ENCODE data around the gene GRHL3.

Gene GRHL3

DNA sequence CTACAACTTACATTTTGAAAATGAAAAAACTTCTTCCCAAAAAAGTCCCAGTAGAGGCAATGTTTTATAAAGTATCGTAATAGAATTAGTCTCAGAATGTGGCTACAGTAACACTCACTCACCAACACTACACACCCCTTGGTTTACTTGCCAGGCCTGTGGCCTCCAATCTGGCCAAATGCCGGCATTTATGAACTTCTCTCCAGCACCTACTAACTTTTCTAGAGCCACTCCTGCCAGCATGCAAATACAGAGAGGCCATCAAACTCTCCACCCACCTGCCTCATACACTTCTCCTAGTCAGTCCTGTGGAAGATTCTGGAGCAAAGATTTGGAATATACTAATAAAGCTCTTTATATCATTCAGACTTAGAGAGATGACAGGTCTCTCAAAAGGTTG is 62.1 kb downstream of the GRHL3 start:
- Histone ChIP-seq H3K27ac (ENCODE audit: low read length) (no peak overlapping the region), H3K27me3 (ENCODE audit: low read depth, low read length) (no peaks in the 10 kb centered on the region), H3K4me1 (ENCODE audit: control insufficient read depth in 1 of 2, insufficient read depth in 2 of 2, low read length in 2 of 2) (no peaks in the 10 kb centered on the region), H3K9me3 (ENCODE audit: control insufficient read depth in 1 of 2, low read length in 2 of 2) (no peaks in the 10 kb centered on the region), H3K36me3 (ENCODE audit: control insufficient read depth in 1 of 2, insufficient read depth in 2 of 2, low read length in 2 of 2) (peaks cover 0 to 21% of the 10 kb centered on the region in 2 donors), H3K4me3 (ENCODE audit: low read depth in 1 of 2, low read length in 2 of 2) (no peak overlapping the region)

DNA sequence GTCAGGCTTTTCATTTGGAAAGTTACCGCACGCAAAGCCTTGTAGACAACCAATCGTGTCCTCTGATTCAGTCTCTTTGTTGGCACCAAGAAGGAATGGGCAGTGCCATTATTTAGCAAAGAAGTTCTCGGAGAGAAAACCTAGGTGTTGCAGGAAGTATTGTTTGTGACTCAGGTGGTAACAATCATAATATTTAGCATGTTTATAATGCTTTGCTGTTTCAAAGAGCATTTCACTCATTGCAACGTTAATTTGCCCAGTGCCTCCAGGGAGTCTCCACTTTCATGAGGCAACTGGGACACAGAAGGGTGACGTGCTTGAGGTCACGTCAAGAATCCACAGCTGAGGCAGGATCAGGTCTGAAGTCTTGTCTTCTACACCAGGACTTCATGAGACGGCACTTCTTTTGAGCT is 63.0 kb downstream of the GRHL3 start:
- no peak overlapping the region for H3K27ac ChIP-seq (ENCODE audit: low read length)
- H3K36me3 ChIP-seq (ENCODE audit: control insufficient read depth in 1 of 2, insufficient read depth in 2 of 2, low read length in 2 of 2): peaks cover 0 to 21% of the 10 kb centered on the region in 2 donors
- H3K4me1 ChIP-seq (ENCODE audit: control insufficient read depth in 1 of 2, insufficient read depth in 2 of 2, low read length in 2 of 2): no peaks in the 10 kb centered on the region

DNA sequence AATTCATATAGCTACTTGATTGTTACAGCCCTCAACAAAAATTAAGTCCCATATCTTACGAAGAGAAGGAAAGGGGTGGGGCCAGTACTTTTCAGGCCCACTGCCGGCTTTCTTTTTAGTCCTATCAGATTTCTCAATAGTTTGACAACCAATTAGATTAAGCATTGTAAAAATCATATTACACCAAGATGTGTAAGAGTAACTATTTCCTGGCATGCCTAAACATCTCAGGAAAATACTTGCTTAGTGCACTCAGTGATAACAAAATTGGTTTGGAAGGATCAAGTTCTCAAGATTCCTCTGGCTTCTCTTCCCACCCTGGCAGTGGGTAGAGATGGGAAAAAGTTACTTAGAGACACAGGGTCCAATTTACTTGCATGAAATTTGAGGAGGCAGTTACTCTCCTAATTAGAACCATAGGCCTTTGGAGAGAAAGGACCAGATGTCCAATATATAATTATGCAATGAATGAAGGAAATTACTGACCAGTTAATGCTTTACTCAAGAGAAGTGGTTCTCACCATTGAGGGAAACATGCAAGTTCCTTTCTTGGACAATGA is 64.3 kb downstream of the GRHL3 start:
- no peaks in the 10 kb centered on the region for H3K27me3 ChIP-seq (ENCODE audit: low read depth, low read length)
- no peaks in the 10 kb centered on the region for H3K4me1 ChIP-seq (ENCODE audit: control insufficient read depth in 1 of 2, insufficient read depth in 2 of 2, low read length in 2 of 2)
- H3K4me3 ChIP-seq (ENCODE audit: low read depth in 1 of 2, low read length in 2 of 2): no peak overlapping the region
- H3K36me3 ChIP-seq (ENCODE audit: control insufficient read depth in 1 of 2, insufficient read depth in 2 of 2, low read length in 2 of 2): peaks cover 0 to 21% of the 10 kb centered on the region in 2 donors
- H3K27ac ChIP-seq (ENCODE audit: low read length): no peak overlapping the region
- H3K9me3 ChIP-seq (ENCODE audit: control insufficient read depth in 1 of 2, low read length in 2 of 2): no peaks in the 10 kb centered on the region

More for the DNA sequence above, 63.0 kb downstream of the GRHL3 start:
- Histone ChIP-seq H3K9me3 (ENCODE audit: control insufficient read depth in 1 of 2, low read length in 2 of 2) (no peaks in the 10 kb centered on the region), H3K4me3 (ENCODE audit: low read depth in 1 of 2, low read length in 2 of 2) (no peak overlapping the region), H3K27me3 (ENCODE audit: low read depth, low read length) (no peaks in the 10 kb centered on the region)

DNA sequence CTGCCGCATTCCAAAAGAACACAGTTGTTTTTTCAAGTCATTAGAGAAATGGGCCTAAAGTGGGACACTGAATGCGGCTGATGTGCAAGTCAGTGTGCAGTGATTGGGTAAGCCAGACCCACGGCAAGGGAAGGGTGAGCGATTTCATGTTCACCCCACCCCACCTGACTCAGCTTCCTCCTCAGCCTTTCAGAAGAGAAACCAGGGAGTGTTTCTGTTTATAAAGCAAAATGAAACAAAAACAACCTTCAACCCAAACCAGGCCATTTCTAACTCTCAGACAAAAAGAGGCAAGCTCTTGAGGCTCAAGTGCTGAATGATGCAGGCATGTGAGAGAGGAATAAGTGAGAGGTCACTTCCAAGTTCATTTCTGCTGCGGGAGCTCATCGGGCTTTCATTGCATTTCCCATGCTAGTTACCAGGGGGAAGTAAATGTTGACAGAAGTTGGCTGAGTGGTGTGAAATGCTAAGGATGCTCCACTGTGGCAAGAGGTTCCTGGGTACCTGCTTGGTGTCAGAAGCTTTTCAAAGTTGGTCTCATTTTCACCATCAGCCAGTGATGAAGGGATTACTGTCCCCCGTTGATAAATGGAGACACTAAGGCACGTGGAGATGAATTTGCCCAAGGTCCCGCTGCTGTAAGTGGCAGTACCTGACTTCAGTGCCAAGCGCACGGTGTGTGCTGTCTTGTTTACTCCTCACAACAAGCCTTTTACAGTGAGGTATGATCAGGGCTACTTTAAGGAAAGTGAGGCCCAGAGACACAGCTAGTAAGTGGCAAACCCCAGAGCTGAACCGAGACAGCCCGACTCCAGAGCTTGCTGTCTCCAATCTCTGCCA is 65.3 kb downstream of the GRHL3 start:
- Histone ChIP-seq H3K27me3 (ENCODE audit: low read depth, low read length) (no peaks in the 10 kb centered on the region), H3K4me3 (ENCODE audit: low read depth in 1 of 2, low read length in 2 of 2) (no peak overlapping the region), H3K36me3 (ENCODE audit: control insufficient read depth in 1 of 2, insufficient read depth in 2 of 2, low read length in 2 of 2) (peaks cover 0 to 12% of the 10 kb centered on the region in 2 donors), H3K9me3 (ENCODE audit: control insufficient read depth in 1 of 2, low read length in 2 of 2) (no peaks in the 10 kb centered on the region), H3K4me1 (ENCODE audit: control insufficient read depth in 1 of 2, insufficient read depth in 2 of 2, low read length in 2 of 2) (no peaks in the 10 kb centered on the region), H3K27ac (ENCODE audit: low read length) (no peak overlapping the region)

DNA sequence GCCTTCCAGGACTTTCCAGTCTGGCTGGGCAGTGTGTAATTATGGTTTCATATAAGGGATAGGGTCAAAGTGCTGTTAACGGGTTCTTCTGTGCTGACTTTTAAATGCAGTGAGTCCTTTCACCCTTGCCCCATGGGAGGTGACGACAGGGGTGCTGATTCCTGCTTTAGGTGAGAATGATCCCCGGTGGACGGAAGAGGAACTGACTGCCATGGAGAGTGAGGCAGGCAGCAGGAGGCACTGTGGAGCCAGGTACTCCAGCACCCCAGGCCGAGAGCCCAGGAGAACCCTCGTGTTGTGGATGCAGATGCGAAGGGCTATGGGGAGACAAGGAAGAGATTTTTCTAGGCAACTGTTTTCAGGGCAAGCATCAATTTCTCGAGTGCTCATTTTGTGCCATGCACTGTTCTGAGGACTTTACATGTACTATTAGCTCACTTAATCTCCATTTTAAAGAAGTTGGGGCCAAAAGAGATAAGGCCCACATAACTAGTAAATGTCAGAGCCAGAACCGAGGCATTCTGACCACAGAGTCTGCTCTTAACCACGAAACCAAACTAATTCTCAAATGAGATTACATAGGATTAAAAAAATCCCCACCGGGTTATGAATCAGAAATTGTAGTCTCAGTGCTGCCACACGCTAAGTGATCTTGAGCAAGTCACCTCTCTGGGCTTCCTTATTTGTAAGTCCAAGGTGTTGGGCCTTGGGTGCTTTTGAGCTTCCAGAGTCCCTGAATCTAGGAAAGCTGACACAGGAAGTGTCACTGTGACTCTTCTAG is 66.2 kb downstream of the GRHL3 start:
- Histone ChIP-seq H3K4me1 (ENCODE audit: control insufficient read depth in 1 of 2, insufficient read depth in 2 of 2, low read length in 2 of 2) (no peaks in the 10 kb centered on the region), H3K36me3 (ENCODE audit: control insufficient read depth in 1 of 2, insufficient read depth in 2 of 2, low read length in 2 of 2) (peaks cover 0 to 13% of the 10 kb centered on the region in 2 donors), H3K9me3 (ENCODE audit: control insufficient read depth in 1 of 2, low read length in 2 of 2) (no peaks in the 10 kb centered on the region), H3K4me3 (ENCODE audit: low read depth in 1 of 2, low read length in 2 of 2) (no peak overlapping the region), H3K27ac (ENCODE audit: low read length) (no peak overlapping the region), H3K27me3 (ENCODE audit: low read depth, low read length) (no peaks in the 10 kb centered on the region)

GRCh38 chr1:24386241-24386640 is 67.1 kb downstream of the GRHL3 start:
- Histone ChIP-seq H3K27ac (ENCODE audit: low read length) (no peak overlapping the region), H3K4me3 (ENCODE audit: low read depth in 1 of 2, low read length in 2 of 2) (no peak overlapping the region), H3K36me3 (ENCODE audit: control insufficient read depth in 1 of 2, insufficient read depth in 2 of 2, low read length in 2 of 2) (peaks cover 0 to 13% of the 10 kb centered on the region in 2 donors), H3K27me3 (ENCODE audit: low read depth, low read length) (no peaks in the 10 kb centered on the region), H3K9me3 (ENCODE audit: control insufficient read depth in 1 of 2, low read length in 2 of 2) (no peaks in the 10 kb centered on the region), H3K4me1 (ENCODE audit: control insufficient read depth in 1 of 2, insufficient read depth in 2 of 2, low read length in 2 of 2) (peaks cover 0 to 4% of the 10 kb centered on the region in 2 donors)

DNA sequence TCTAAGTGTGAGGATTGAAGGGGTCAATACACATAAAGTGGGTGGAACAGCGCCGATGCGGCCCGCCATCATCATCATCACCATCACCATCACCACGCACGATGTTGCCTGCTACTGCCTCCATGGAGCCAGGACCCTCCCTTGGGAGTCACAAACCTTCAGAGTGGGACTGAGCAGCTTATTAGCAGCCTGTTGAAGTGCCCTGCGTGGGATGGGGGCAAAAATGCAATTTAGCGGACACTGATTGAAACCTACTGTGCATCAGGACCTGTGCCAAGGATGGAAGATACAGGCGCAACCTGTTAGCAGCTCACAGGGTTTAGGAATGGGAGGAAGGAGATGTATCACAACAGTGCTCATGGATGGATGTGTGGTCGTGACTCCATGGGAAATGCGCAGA is 67.8 kb downstream of the GRHL3 start:
- H3K4me1 ChIP-seq (ENCODE audit: control insufficient read depth in 1 of 2, insufficient read depth in 2 of 2, low read length in 2 of 2): peaks cover 0 to 4% of the 10 kb centered on the region in 2 donors

GRCh38 chr1:24387636-24388175 is 68.5 kb downstream of the GRHL3 start:
- Histone ChIP-seq H3K4me1 (ENCODE audit: control insufficient read depth in 1 of 2, insufficient read depth in 2 of 2, low read length in 2 of 2) (peaks cover 0 to 4% of the 10 kb centered on the region in 2 donors), H3K27me3 (ENCODE audit: low read depth, low read length) (no peaks in the 10 kb centered on the region), H3K27ac (ENCODE audit: low read length) (no peak overlapping the region), H3K4me3 (ENCODE audit: low read depth in 1 of 2, low read length in 2 of 2) (no peak overlapping the region), H3K36me3 (ENCODE audit: control insufficient read depth in 1 of 2, insufficient read depth in 2 of 2, low read length in 2 of 2) (peaks cover 0 to 3% of the 10 kb centered on the region in 2 donors), H3K9me3 (ENCODE audit: control insufficient read depth in 1 of 2, low read length in 2 of 2) (no peaks in the 10 kb centered on the region)

More for the DNA sequence above, 67.8 kb downstream of the GRHL3 start:
- H3K4me3 ChIP-seq (ENCODE audit: low read depth in 1 of 2, low read length in 2 of 2): no peak overlapping the region
- no peaks in the 10 kb centered on the region for H3K9me3 ChIP-seq (ENCODE audit: control insufficient read depth in 1 of 2, low read length in 2 of 2)
- H3K27ac ChIP-seq (ENCODE audit: low read length): no peak overlapping the region
- peaks cover 0 to 9% of the 10 kb centered on the region in 2 donors for H3K36me3 ChIP-seq (ENCODE audit: control insufficient read depth in 1 of 2, insufficient read depth in 2 of 2, low read length in 2 of 2)
- H3K27me3 ChIP-seq (ENCODE audit: low read depth, low read length): no peaks in the 10 kb centered on the region

DNA sequence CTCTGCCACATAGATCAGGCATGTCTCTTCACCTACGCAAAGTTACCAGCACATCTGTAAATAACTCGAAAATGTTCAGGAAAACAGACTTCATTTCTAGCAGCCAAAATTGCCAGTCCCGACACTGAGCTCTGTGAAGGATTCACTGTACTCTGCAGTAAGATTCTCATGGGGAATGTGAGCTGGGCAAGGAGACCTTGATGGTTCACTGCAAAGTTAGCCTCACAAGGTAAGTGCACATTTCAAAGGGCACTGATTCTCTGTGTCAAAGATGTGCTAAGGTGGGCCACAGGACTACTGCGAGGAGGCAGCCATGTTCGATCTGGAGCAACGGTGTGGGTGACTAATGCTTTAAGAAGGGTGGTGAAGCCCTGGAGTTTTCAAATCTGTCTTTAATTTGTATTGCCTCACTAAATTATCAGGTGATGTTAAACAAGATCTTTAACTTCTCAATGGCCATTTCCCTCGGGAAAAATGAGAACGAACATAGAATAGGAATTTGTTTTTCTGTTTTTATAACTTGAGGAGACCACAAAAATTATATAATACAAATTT is 69.3 kb downstream of the GRHL3 start:
- no peaks in the 10 kb centered on the region for H3K9me3 ChIP-seq (ENCODE audit: control insufficient read depth in 1 of 2, low read length in 2 of 2)
- no peak overlapping the region for H3K4me3 ChIP-seq (ENCODE audit: low read depth in 1 of 2, low read length in 2 of 2)
- H3K27me3 ChIP-seq (ENCODE audit: low read depth, low read length): no peaks in the 10 kb centered on the region
- peaks cover 0 to 3% of the 10 kb centered on the region in 2 donors for H3K36me3 ChIP-seq (ENCODE audit: control insufficient read depth in 1 of 2, insufficient read depth in 2 of 2, low read length in 2 of 2)
- H3K27ac ChIP-seq (ENCODE audit: low read length): no peak overlapping the region
- H3K4me1 ChIP-seq (ENCODE audit: control insufficient read depth in 1 of 2, insufficient read depth in 2 of 2, low read length in 2 of 2): peaks cover 0 to 4% of the 10 kb centered on the region in 2 donors

DNA sequence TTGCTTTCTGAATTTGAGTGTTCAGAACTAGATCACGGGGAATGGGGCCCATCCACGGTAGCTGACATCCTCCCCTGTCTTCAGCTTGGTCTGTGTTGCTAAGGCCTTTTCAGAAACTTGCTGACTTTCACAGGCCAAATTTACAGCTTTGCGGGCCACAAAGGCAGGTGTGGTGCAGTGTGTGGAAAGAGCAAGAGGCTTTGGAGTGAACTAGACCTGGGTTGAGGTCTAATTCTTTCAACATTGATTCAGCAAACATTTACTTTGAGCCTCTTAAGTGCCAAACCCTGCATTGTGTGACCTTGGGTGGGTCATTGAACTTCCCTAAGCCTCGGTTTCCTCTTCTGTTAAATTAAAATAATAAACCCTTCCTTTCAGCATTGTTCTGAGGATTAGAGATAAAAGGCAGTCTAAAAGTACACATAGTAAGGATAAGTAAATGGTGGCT is 70.1 kb downstream of the GRHL3 start:
- H3K4me1 ChIP-seq (ENCODE audit: control insufficient read depth in 1 of 2, insufficient read depth in 2 of 2, low read length in 2 of 2): peaks cover 0 to 4% of the 10 kb centered on the region in 2 donors
- H3K9me3 ChIP-seq (ENCODE audit: control insufficient read depth in 1 of 2, low read length in 2 of 2): no peaks in the 10 kb centered on the region
- no peak overlapping the region for H3K27ac ChIP-seq (ENCODE audit: low read length)
- H3K4me3 ChIP-seq (ENCODE audit: low read depth in 1 of 2, low read length in 2 of 2): no peak overlapping the region
- H3K36me3 ChIP-seq (ENCODE audit: control insufficient read depth in 1 of 2, insufficient read depth in 2 of 2, low read length in 2 of 2): peaks cover 0 to 3% of the 10 kb centered on the region in 2 donors
- H3K27me3 ChIP-seq (ENCODE audit: low read depth, low read length): no peaks in the 10 kb centered on the region
